Gastrocnemius medialis (tissue), 4 donors: ENCODE data around the gene CASK.

ENCODE experiments used
- POLR2A ChIP-seq, 2 donors: fragments of 450-650 bp; IDR thresholded peaks; one replicate each; pipeline ENCODE4 v1.6.1; 2017; ENCODE audit warnings: antibody characterized with exemption in 2 of 2, mild to moderate bottlenecking in 2 of 2, moderate library complexity in 2 of 2
- TF ChIP-seq, protein P1 (sequence below), 5 experiments: fragments of 450-650 bp in 3 of 5; fragments of 200-600 bp in 2 of 5; sonication (generic) in 2 of 5; IDR thresholded peaks in 4 of 5; conservative IDR thresholded peaks in 1 of 5; 1 replicate in 4 of 5; 2 replicates in 1 of 5; pipeline ENCODE4 v1.5.1; 2016 to 2019; ENCODE audit warnings: antibody characterized with exemption in 5 of 5, mild to moderate bottlenecking in 3 of 5, moderate library complexity in 3 of 5

DNA sequence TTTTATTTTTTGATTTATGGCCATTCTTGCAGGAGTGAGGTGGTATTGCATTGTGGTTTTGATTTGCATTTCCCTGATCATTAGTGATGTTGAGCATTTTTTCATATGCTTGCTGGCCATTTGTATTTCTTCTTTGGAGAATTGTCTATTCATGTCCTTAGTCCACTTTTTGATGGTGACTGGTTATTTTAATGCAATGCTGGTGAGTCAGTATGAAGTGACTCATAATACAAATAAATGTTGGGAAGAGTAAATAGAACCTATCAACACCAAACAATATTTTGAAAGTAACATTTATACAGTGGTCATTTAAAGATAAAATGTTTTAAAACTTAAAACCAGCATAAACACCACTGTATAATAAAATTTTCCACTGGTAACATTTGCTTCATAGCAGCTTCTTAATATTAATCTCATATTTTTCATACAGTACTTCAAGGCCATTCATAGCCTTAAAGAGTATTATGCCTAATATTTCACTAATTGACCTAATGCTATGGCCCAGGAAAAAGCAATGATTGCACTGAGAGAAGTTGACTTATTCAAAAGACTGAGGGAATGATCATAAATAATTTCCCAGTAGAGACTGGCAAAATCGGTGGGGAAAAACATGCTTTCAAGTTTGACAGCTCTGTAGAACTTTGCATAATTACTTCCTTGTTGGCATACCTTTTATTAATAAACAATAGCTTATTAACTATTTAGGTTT lies 33.9 kb downstream of the CASK start:
- TF ChIP-seq, protein P1, sequence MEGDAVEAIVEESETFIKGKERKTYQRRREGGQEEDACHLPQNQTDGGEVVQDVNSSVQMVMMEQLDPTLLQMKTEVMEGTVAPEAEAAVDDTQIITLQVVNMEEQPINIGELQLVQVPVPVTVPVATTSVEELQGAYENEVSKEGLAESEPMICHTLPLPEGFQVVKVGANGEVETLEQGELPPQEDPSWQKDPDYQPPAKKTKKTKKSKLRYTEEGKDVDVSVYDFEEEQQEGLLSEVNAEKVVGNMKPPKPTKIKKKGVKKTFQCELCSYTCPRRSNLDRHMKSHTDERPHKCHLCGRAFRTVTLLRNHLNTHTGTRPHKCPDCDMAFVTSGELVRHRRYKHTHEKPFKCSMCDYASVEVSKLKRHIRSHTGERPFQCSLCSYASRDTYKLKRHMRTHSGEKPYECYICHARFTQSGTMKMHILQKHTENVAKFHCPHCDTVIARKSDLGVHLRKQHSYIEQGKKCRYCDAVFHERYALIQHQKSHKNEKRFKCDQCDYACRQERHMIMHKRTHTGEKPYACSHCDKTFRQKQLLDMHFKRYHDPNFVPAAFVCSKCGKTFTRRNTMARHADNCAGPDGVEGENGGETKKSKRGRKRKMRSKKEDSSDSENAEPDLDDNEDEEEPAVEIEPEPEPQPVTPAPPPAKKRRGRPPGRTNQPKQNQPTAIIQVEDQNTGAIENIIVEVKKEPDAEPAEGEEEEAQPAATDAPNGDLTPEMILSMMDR (IDR thresholded peaks at IDR 0.05 in 4 of 5, conservative IDR thresholded peaks at IDR 0.05 in 1 of 5): no peak
- no peak for TF ChIP-seq POLR2A (IDR thresholded peaks at IDR 0.05)
